ENCODE results near the gene CD44.

The CD44 gene

GRCh38 chr11:35100013-35100383 lies 39.0 kb upstream of the CD44 start:
- Histone ChIP-seq H3K9ac (ENCODE audit: low read length) (no peak overlapping the region), H3K79me2 (ENCODE audit: low read length) (no peaks in the 10 kb centered on the region), H4K20me1 (ENCODE audit: insufficient read depth, low read length) (no peaks in the 10 kb centered on the region), H3K27me3 (ENCODE audit: low read depth, low read length) (no peaks in the 10 kb centered on the region), H3K4me3 (ENCODE audit: low read length) (no peak overlapping the region), H2AFZ (ENCODE audit: low read depth, low read length) (no peak overlapping the region), H3K4me2 (ENCODE audit: low read length) (no peak overlapping the region), H3K4me1 (ENCODE audit: low read length) (no peaks in the 10 kb centered on the region), H3K9me3 (ENCODE audit: insufficient read depth, low read length) (no peaks in the 10 kb centered on the region), H3K27ac (ENCODE audit: low read length) (no peak overlapping the region), H3K36me3 (replicated peaks; ENCODE audit: low read depth, low read length) (no peaks in the 10 kb centered on the region)
- TF ChIP-seq, protein P1, sequence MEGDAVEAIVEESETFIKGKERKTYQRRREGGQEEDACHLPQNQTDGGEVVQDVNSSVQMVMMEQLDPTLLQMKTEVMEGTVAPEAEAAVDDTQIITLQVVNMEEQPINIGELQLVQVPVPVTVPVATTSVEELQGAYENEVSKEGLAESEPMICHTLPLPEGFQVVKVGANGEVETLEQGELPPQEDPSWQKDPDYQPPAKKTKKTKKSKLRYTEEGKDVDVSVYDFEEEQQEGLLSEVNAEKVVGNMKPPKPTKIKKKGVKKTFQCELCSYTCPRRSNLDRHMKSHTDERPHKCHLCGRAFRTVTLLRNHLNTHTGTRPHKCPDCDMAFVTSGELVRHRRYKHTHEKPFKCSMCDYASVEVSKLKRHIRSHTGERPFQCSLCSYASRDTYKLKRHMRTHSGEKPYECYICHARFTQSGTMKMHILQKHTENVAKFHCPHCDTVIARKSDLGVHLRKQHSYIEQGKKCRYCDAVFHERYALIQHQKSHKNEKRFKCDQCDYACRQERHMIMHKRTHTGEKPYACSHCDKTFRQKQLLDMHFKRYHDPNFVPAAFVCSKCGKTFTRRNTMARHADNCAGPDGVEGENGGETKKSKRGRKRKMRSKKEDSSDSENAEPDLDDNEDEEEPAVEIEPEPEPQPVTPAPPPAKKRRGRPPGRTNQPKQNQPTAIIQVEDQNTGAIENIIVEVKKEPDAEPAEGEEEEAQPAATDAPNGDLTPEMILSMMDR (IDR thresholded peaks at IDR 0.05; ENCODE audit: low read depth, low read length) = no peak
- no peak for TF ChIP-seq EZH2phosphoT487 (IDR thresholded peaks at IDR 0.05; ENCODE audit: low read depth)

DNA sequence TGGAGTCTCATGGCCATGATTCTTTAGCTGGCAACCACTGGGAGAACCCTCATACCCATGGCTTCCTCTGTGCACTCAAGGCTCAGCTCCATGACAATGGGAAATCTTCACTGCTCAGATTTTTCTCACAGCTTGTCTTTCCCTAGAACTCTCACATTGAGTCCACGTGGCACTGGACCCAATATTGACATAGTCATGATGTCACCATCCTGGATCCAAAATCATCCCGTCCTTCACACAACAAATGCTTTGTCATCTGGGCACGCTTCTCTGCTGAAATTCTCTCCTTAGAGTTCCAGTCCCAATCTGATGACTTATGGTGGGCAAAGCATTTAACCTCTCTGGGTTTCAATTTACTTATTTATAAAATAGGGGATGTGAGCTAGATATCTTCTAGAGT lies 37.7 kb upstream of the CD44 start:
- Histone ChIP-seq H3K27me3 (ENCODE audit: low read depth, low read length) (no peaks in the 10 kb centered on the region), H3K36me3 (replicated peaks; ENCODE audit: low read depth, low read length) (no peaks in the 10 kb centered on the region), H3K4me1 (ENCODE audit: low read length) (peaks cover 10% of the 10 kb centered on the region), H4K20me1 (ENCODE audit: insufficient read depth, low read length) (no peaks in the 10 kb centered on the region), H3K4me3 (ENCODE audit: low read length) (no peak overlapping the region), H3K9ac (ENCODE audit: low read length) (no peak overlapping the region), H2AFZ (ENCODE audit: low read depth, low read length) (no peak overlapping the region), H3K4me2 (ENCODE audit: low read length) (no peak overlapping the region), H3K9me3 (ENCODE audit: insufficient read depth, low read length) (no peaks in the 10 kb centered on the region), H3K79me2 (ENCODE audit: low read length) (no peaks in the 10 kb centered on the region), H3K27ac (ENCODE audit: low read length) (no peak overlapping the region)
- TF ChIP-seq, protein P1 (IDR thresholded peaks at IDR 0.05; ENCODE audit: low read depth, low read length) = no peak
- no peak for TF ChIP-seq EZH2phosphoT487 (IDR thresholded peaks at IDR 0.05; ENCODE audit: low read depth)

- Histone ChIP-seq H4K20me1 (ENCODE audit: insufficient read depth, low read length) (no peaks in the 10 kb centered on the region), H3K4me1 (ENCODE audit: low read length) (peaks cover 20% of the 10 kb centered on the region), H3K4me2 (ENCODE audit: low read length) (no peak overlapping the region), H3K79me2 (ENCODE audit: low read length) (no peaks in the 10 kb centered on the region), H3K36me3 (replicated peaks; ENCODE audit: low read depth, low read length) (no peaks in the 10 kb centered on the region), H3K27me3 (ENCODE audit: low read depth, low read length) (no peaks in the 10 kb centered on the region), H2AFZ (ENCODE audit: low read depth, low read length) (no peak overlapping the region), H3K27ac (ENCODE audit: low read length) (no peak overlapping the region), H3K9ac (ENCODE audit: low read length) (no peak overlapping the region), H3K4me3 (ENCODE audit: low read length) (no peak overlapping the region), H3K9me3 (ENCODE audit: insufficient read depth, low read length) (no peaks in the 10 kb centered on the region)
- TF ChIP-seq, protein P1 (IDR thresholded peaks at IDR 0.05; ENCODE audit: low read depth, low read length) = no peak
- TF ChIP-seq EZH2phosphoT487 (IDR thresholded peaks at IDR 0.05; ENCODE audit: low read depth) = no peak
Observed at GRCh38 chr11:35102267-35102666, 36.7 kb upstream of the CD44 start.

DNA sequence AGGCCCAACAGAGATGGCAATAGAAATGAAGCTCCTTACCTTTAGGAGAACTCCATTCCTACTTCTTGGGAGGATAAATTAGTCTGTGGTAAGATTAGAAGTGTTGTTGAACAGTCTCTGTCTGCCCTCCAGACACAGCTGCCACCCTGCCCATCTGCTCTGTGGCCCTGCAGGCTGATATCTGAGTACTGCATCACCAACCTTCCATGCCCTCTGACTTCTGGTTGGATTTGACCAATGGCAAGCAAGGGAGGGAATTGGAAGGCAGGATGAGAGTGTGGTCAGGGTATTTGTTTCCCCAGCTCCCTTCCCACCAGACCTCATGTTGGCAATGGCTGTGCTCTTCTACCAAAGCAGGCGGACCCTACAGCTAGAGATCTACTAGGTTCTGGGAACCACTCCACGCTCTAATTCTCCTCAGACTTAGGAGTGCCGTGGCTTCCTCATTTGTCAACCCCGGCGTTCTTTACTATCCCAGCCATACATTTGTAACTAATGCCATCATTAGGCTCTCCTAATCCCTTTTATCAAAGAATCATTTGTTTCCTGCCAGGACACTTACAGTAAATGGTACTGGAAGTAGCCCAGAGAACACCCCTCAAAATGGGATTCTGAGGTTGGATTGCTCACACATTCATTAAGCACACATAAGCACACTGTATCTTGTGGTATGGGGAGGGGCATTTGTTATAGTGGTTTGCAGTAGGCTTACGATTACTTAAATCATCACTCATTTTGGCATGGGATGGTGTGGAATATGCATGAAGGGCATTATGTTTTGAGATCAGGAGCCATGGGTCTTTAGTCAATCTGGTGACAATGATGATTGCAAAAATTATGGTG lies 35.4 kb upstream of the CD44 start:
- Histone ChIP-seq H3K4me2 (ENCODE audit: low read length) (no peak overlapping the region), H3K9ac (ENCODE audit: low read length) (no peak overlapping the region), H3K4me3 (ENCODE audit: low read length) (no peak overlapping the region)

More for the DNA sequence above, 35.4 kb upstream of the CD44 start:
- Histone ChIP-seq H3K36me3 (replicated peaks; ENCODE audit: low read depth, low read length) (no peaks in the 10 kb centered on the region), H3K9me3 (ENCODE audit: insufficient read depth, low read length) (no peaks in the 10 kb centered on the region), H4K20me1 (ENCODE audit: insufficient read depth, low read length) (no peaks in the 10 kb centered on the region), H3K79me2 (ENCODE audit: low read length) (no peaks in the 10 kb centered on the region), H3K4me1 (ENCODE audit: low read length) (peaks cover 34% of the 10 kb centered on the region), H3K27me3 (ENCODE audit: low read depth, low read length) (no peaks in the 10 kb centered on the region), H2AFZ (ENCODE audit: low read depth, low read length) (no peak overlapping the region), H3K27ac (ENCODE audit: low read length) (no peak overlapping the region)
- TF ChIP-seq, protein P1 (IDR thresholded peaks at IDR 0.05; ENCODE audit: low read depth, low read length) = no peak
- no peak for TF ChIP-seq EZH2phosphoT487 (IDR thresholded peaks at IDR 0.05; ENCODE audit: low read depth)
